Neural cell (in vitro differentiated cells): ENCODE data around the gene WIPI1. TPM values are rescaled to one million over a fixed set of nuclear protein-coding genes. Genes with fewer than 3 reads are reported as not detected.

Source experiments
- H2AFZ ChIP-seq: fragments of 200-600, 300-800 bp; sonication (generic), shearing (Covaris generic); 2 replicates; pipeline ENCODE4 v1.6.0; 2014; ENCODE audit warnings: low read depth, mild to moderate bottlenecking, antibody characterized with exemption, low read length, moderate library complexity
- H3F3A ChIP-seq: fragments of 200-600 bp; shearing (Covaris generic); 2 replicates; pipeline ENCODE4 v1.6.1; 2016; ENCODE audit warnings: mild to moderate bottlenecking, moderate library complexity, mixed read lengths, antibody characterized with exemption, low read length; ENCODE audit not compliant: insufficient read depth, poor library complexity, severe bottlenecking
- H3K27ac ChIP-seq: fragments of 200-600, 300-800 bp; sonication (generic), shearing (Covaris generic); 2 replicates; pipeline ENCODE4 v1.5.1; 2014; ENCODE audit warnings: mild to moderate bottlenecking, low read length, moderate library complexity
- H3K27me3 ChIP-seq: fragments of 300-800, 200-600 bp; sonication (generic), shearing (Covaris generic); 2 replicates; pipeline ENCODE4 v1.6.0; 2014; ENCODE audit warnings: mild to moderate bottlenecking, low read depth, low read length, moderate library complexity; ENCODE audit not compliant: insufficient read depth
- H3K36me3 ChIP-seq: fragments of 300-800, 200-600 bp; sonication (generic), shearing (Covaris generic); 2 replicates; pipeline ENCODE4 v1.5.1; 2014; ENCODE audit warnings: mild to moderate bottlenecking, antibody characterized with exemption, low read length, moderate library complexity; ENCODE audit not compliant: insufficient read depth
- H3K4me2 ChIP-seq: fragments of 300-800, 200-600 bp; sonication (generic), shearing (Covaris generic); 2 replicates; pipeline ENCODE4 v1.6.0; 2014; ENCODE audit warnings: mild to moderate bottlenecking, low read length
- H3K4me3 ChIP-seq: fragments of 300-800, 200-600 bp; sonication (generic), shearing (Covaris generic); 2 replicates; pipeline ENCODE4 v1.5.1; 2014; ENCODE audit warnings: mild to moderate bottlenecking, low read length, moderate library complexity
- H3K79me2 ChIP-seq: fragments of 200-600 bp; shearing (Covaris generic); replicated peaks from 2 replicates; pipeline ENCODE4 v1.6.0; 2014; ENCODE audit warnings: mild to moderate bottlenecking, low read length, moderate library complexity; ENCODE audit not compliant: insufficient read depth
- H3K9ac ChIP-seq: fragments of 300-800, 200-600 bp; sonication (generic), shearing (Covaris generic); 2 replicates; pipeline ENCODE4 v1.6.1; 2016; ENCODE audit warnings: mild to moderate bottlenecking, low read length, mixed read lengths
- H3K9me2 ChIP-seq: fragments of 200-600 bp; shearing (Covaris generic); 2 replicates; pipeline ENCODE4 v1.6.1; 2016; ENCODE audit warnings: mild to moderate bottlenecking, low read length, mixed read lengths; ENCODE audit not compliant: insufficient read depth
- H3K9me3 ChIP-seq: fragments of 200-600, 300-800 bp; sonication (generic), shearing (Covaris generic); 2 replicates; pipeline ENCODE4 v1.6.1; 2016; ENCODE audit warnings: mild to moderate bottlenecking, mixed run types, low read length, moderate library complexity, mixed read lengths
- H4K20me1 ChIP-seq: fragments of 200-600 bp; shearing (Covaris generic); 2 replicates; pipeline ENCODE4 v1.6.1; 2016; ENCODE audit warnings: mild to moderate bottlenecking, mixed run types; ENCODE audit not compliant: insufficient read depth
- EP300 ChIP-seq: fragments of 450-650 bp; conservative IDR thresholded peaks from 2 replicates; pipeline ENCODE4 v1.6.1; 2014; ENCODE audit warnings: antibody characterized with exemption, mild to moderate bottlenecking, moderate library complexity; ENCODE audit not compliant: poor library complexity, severe bottlenecking
- EZH2 ChIP-seq: fragments of 200-600, 300-800 bp; shearing (Covaris generic), sonication (generic); IDR thresholded peaks from 2 replicates; pipeline ENCODE4 v1.6.1; 2014; ENCODE audit warnings: antibody characterized with exemption, low read length, borderline replicate concordance, mild to moderate bottlenecking; ENCODE audit not compliant: insufficient read depth, poor library complexity, severe bottlenecking
- MXI1 ChIP-seq: fragments of 450-650 bp; conservative IDR thresholded peaks from 2 replicates; pipeline ENCODE4 v1.6.1; 2014; ENCODE audit warnings: antibody characterized with exemption, mild to moderate bottlenecking; ENCODE audit not compliant: poor library complexity, severe bottlenecking
- POLR2AphosphoS5 ChIP-seq: IDR thresholded peaks from 2 replicates; pipeline ENCODE4 v1.6.1; 2012
- RAD21 ChIP-seq: fragments of 450-650 bp; conservative IDR thresholded peaks from 2 replicates; pipeline ENCODE4 v1.6.1; 2014; ENCODE audit warnings: antibody characterized with exemption, mild to moderate bottlenecking, moderate library complexity
- SMC3 ChIP-seq: fragments of 450-650 bp; conservative IDR thresholded peaks from 2 replicates; pipeline ENCODE4 v1.6.1; 2014; ENCODE audit warnings: antibody characterized with exemption, mild to moderate bottlenecking, moderate library complexity; ENCODE audit not compliant: poor library complexity
- TAF1 ChIP-seq: IDR thresholded peaks from 2 replicates; pipeline ENCODE4 v1.6.1; 2012; ENCODE audit warnings: low read depth
- polyA plus RNA-seq: library from polyadenylated mRNA; depleted of rRNA; stranded (reverse); fragments of >200 nt; gene quantifications from 2 replicates; pipeline ENCODE4 v1.2.3, GENCODE V29; 2014
- TF ChIP-seq, protein P1 (sequence below): fragments of 450-650 bp; IDR thresholded peaks from 2 replicates; pipeline ENCODE4 v1.5.1; 2014; ENCODE audit warnings: antibody characterized with exemption, mild to moderate bottlenecking, moderate library complexity; ENCODE audit not compliant: poor library complexity, severe bottlenecking
- TF ChIP-seq, protein P2 (sequence below): IDR thresholded peaks from 2 replicates; pipeline ENCODE4 v1.6.1; 2012; ENCODE audit warnings: borderline replicate concordance

Gene WIPI1
- polyA plus RNA-seq, 1 donor from 2014 or later: 17.8 TPM

DNA sequence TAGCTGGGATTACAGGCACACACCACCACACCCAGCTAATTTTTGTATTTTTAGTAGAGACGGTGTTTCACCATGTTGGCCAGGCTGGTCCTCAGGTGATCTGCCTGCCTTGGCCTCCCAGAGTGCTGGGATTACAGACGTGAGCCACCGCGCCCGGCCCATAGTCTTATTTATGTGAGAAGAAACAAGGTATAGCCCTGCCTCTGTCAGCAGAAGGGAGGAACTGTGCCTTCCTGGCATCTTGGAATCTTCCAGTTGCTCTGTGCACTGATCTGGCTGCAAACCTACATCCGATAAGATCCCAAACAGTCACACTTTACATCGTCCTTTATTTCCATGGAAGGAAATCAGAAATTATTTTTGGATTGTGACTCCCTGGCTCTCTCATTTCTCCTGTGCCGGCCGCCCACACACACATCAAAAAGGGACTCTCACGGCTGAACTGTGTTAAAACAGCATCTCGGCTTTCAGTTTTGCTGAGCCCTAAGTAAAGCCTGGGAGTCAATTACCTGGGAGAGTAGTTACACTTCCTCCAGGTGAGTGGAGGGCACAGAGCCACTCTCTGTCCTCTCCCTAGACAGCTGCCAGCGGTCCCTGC, 23.3 kb downstream of the WIPI1 start:
- Histone ChIP-seq H3F3A (no peaks in the 10 kb centered on the region), H3K79me2 (no peaks in the 10 kb centered on the region), H3K4me2 (no peak overlapping the region), H2AFZ (no peak overlapping the region), H4K20me1 (no peaks in the 10 kb centered on the region), H3K9ac (no peak overlapping the region), H3K27me3 (no peaks in the 10 kb centered on the region), H3K27ac (no peak overlapping the region), H3K36me3 (no peaks in the 10 kb centered on the region), H3K9me3 (no peaks in the 10 kb centered on the region), H3K9me2 (no peaks in the 10 kb centered on the region), H3K4me3 (no peak overlapping the region)
- TF ChIP-seq RAD21 (no peak), EZH2 (no peak)
- TF ChIP-seq, protein P1, sequence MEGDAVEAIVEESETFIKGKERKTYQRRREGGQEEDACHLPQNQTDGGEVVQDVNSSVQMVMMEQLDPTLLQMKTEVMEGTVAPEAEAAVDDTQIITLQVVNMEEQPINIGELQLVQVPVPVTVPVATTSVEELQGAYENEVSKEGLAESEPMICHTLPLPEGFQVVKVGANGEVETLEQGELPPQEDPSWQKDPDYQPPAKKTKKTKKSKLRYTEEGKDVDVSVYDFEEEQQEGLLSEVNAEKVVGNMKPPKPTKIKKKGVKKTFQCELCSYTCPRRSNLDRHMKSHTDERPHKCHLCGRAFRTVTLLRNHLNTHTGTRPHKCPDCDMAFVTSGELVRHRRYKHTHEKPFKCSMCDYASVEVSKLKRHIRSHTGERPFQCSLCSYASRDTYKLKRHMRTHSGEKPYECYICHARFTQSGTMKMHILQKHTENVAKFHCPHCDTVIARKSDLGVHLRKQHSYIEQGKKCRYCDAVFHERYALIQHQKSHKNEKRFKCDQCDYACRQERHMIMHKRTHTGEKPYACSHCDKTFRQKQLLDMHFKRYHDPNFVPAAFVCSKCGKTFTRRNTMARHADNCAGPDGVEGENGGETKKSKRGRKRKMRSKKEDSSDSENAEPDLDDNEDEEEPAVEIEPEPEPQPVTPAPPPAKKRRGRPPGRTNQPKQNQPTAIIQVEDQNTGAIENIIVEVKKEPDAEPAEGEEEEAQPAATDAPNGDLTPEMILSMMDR: no peak
- TF ChIP-seq, protein P2, sequence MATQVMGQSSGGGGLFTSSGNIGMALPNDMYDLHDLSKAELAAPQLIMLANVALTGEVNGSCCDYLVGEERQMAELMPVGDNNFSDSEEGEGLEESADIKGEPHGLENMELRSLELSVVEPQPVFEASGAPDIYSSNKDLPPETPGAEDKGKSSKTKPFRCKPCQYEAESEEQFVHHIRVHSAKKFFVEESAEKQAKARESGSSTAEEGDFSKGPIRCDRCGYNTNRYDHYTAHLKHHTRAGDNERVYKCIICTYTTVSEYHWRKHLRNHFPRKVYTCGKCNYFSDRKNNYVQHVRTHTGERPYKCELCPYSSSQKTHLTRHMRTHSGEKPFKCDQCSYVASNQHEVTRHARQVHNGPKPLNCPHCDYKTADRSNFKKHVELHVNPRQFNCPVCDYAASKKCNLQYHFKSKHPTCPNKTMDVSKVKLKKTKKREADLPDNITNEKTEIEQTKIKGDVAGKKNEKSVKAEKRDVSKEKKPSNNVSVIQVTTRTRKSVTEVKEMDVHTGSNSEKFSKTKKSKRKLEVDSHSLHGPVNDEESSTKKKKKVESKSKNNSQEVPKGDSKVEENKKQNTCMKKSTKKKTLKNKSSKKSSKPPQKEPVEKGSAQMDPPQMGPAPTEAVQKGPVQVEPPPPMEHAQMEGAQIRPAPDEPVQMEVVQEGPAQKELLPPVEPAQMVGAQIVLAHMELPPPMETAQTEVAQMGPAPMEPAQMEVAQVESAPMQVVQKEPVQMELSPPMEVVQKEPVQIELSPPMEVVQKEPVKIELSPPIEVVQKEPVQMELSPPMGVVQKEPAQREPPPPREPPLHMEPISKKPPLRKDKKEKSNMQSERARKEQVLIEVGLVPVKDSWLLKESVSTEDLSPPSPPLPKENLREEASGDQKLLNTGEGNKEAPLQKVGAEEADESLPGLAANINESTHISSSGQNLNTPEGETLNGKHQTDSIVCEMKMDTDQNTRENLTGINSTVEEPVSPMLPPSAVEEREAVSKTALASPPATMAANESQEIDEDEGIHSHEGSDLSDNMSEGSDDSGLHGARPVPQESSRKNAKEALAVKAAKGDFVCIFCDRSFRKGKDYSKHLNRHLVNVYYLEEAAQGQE: no peak

DNA sequence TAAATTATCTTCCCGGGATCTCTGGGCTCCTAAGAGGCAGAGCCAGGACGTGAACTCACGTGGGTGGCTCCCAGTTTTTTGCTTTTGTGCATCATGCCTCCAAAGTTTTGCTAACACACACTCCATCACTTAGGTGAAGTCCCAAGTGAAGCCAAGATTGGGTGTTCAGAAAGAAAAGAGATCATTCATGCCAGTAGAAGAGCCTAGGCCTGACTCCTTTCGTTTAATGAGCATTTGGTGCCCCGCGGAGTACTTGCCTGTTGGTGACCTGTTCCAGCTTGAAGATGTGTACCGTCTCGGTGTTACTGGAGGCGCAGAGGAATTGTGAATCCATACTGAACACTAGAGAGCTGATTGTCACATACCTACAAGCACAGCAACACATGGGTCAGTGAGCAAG, 24.1 kb downstream of the WIPI1 start:
- no peaks in the 10 kb centered on the region for H3K9me2 ChIP-seq
- H4K20me1 ChIP-seq: no peaks in the 10 kb centered on the region
- no peaks in the 10 kb centered on the region for H3K79me2 ChIP-seq
- H3K36me3 ChIP-seq: no peaks in the 10 kb centered on the region
- H3K4me3 ChIP-seq: no peak overlapping the region
- no peak overlapping the region for H2AFZ ChIP-seq
- no peak overlapping the region for H3K4me2 ChIP-seq
- H3K9ac ChIP-seq: no peak overlapping the region
- TF ChIP-seq RAD21 (no peak), TAF1 (no peak), POLR2AphosphoS5 (no peak), SMC3 (no peak), EZH2 (no peak), EP300 (no peak), MXI1 (no peak)
- TF ChIP-seq, protein P1: no peak
- TF ChIP-seq, protein P2: no peak
- H3K27ac ChIP-seq: no peak overlapping the region
- H3K27me3 ChIP-seq: no peaks in the 10 kb centered on the region
- no peaks in the 10 kb centered on the region for H3F3A ChIP-seq
- no peaks in the 10 kb centered on the region for H3K9me3 ChIP-seq
